KMS-11 (cell line): Measurements from ENCODE around the gene PLEKHA4.
"Not testable (repeated sequence)": the region's sequence is repeated elsewhere in the genome, so short reads cannot be mapped to it uniquely, and the experiment has no call there.

ENCODE experiments used
- H2AFZ ChIP-seq: fragments of 200-600 bp; sonication (generic); 2 replicates; pipeline ENCODE4 v1.6.1; 2016; ENCODE audit warnings: antibody characterized with exemption, mixed run types, low read depth
- H3K27ac ChIP-seq: fragments of 200-600 bp; sonication (generic); 2 replicates; pipeline ENCODE4 v1.6.1; 2016; ENCODE audit warnings: mild to moderate bottlenecking, mixed run types
- H3K27me3 ChIP-seq: fragments of 200-600 bp; sonication (generic); 2 replicates; pipeline ENCODE4 v1.6.1; 2017; ENCODE audit warnings: mild to moderate bottlenecking, low read depth, mixed run types, moderate library complexity; ENCODE audit not compliant: insufficient read depth
- H3K36me3 ChIP-seq: fragments of 200-600 bp; sonication (generic); 2 replicates; pipeline ENCODE4 v1.6.1; 2017; ENCODE audit warnings: mild to moderate bottlenecking, mixed run types; ENCODE audit not compliant: insufficient read depth
- H3K4me1 ChIP-seq: fragments of 200-600 bp; sonication (generic); 2 replicates; pipeline ENCODE4 v1.6.1; 2016; ENCODE audit warnings: mild to moderate bottlenecking, low read depth, mixed run types; ENCODE audit not compliant: poor library complexity, severe bottlenecking
- H3K4me2 ChIP-seq: fragments of 200-600 bp; sonication (generic); 2 replicates; pipeline ENCODE4 v1.7.0; 2016; ENCODE audit warnings: mild to moderate bottlenecking, mixed run types
- H3K4me3 ChIP-seq: fragments of 200-600 bp; sonication (generic); IDR thresholded peaks from 2 replicates; pipeline ENCODE4 v1.6.1; 2017; ENCODE audit warnings: low read depth, low read length, mixed read lengths; ENCODE audit not compliant: insufficient read depth
- H3K79me2 ChIP-seq: fragments of 200-600 bp; sonication (generic); 2 replicates; pipeline ENCODE4 v1.6.1; 2016; ENCODE audit warnings: low read depth, mixed run types; ENCODE audit not compliant: insufficient read depth
- H3K9ac ChIP-seq: fragments of 200-600 bp; sonication (generic); 2 replicates; pipeline ENCODE4 v1.6.1; 2016; ENCODE audit warnings: mild to moderate bottlenecking, mixed run types
- H4K20me1 ChIP-seq: fragments of 200-600 bp; sonication (generic); 2 replicates; pipeline ENCODE4 v1.6.1; 2016; ENCODE audit warnings: mild to moderate bottlenecking, mixed run types; ENCODE audit not compliant: insufficient read depth
- CTCF ChIP-seq: fragments of 200-600 bp; sonication (generic); conservative IDR thresholded peaks from 2 replicates; pipeline ENCODE4 v1.6.1; 2017; ENCODE audit warnings: low read depth, mild to moderate bottlenecking, antibody characterized with exemption, low read length, moderate library complexity, mixed read lengths

Gene PLEKHA4

DNA sequence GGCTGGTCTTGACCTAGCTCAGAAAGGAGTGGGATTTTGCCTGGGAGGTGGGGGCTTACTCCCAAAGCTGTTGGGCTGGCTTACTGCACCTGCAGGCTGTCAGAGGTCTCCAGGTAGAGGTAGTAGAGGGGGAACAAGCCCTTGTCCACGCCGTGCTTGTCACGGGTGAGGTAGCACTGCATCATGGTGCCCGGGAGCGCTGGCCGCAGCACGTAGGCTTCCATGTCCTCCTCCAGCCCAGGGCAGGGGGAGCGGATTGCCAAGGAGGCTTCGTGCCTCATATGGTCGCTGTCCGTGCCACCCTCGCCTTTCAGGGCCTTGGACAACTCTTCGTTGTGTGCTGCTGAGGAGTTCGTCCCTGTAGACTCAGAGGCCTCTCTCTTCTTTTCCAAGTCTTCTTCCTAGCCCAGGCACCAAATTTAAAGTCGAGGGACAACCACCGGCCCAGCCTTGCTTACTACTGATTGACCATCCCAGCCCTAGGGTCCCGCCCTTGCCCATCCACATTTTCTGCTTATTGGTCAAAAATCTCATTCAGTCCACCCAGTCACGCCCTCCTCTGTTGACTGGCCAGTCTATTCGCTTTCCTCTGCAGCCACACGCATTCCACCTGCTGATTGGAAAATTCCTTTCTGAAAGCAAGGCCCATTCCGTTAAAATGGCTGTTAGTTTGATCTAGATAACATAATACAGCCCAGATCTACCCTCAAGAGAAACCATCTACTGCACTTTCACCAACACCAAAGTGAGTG, 19.6 kb upstream of the PLEKHA4 start:
- Histone ChIP-seq H3K4me3 (no peak overlapping the region), H2AFZ (no peak overlapping the region), H4K20me1 (no peaks in the 10 kb centered on the region), H3K27me3 (no peaks in the 10 kb centered on the region), H3K4me2 (no peak overlapping the region), H3K79me2 (no peaks in the 10 kb centered on the region), H3K36me3 (no peaks in the 10 kb centered on the region), H3K4me1 (peaks cover 26% of the 10 kb centered on the region), H3K9ac (no peak overlapping the region), H3K27ac (no peak overlapping the region)
- TF ChIP-seq CTCF, result no peak

- Histone ChIP-seq H3K27ac (no peak overlapping the region), H3K36me3 (no peaks in the 10 kb centered on the region), H2AFZ (no peak overlapping the region), H4K20me1 (no peaks in the 10 kb centered on the region), H3K9ac (no peak overlapping the region), H3K79me2 (no peaks in the 10 kb centered on the region), H3K27me3 (no peaks in the 10 kb centered on the region), H3K4me3 (no peak overlapping the region), H3K4me1 (peaks cover 6% of the 10 kb centered on the region), H3K4me2 (no peak overlapping the region)
- TF ChIP-seq CTCF, result no peak
Observed at GRCh38 chr19:48883726-48884125, 15.3 kb upstream of the PLEKHA4 start.

DNA sequence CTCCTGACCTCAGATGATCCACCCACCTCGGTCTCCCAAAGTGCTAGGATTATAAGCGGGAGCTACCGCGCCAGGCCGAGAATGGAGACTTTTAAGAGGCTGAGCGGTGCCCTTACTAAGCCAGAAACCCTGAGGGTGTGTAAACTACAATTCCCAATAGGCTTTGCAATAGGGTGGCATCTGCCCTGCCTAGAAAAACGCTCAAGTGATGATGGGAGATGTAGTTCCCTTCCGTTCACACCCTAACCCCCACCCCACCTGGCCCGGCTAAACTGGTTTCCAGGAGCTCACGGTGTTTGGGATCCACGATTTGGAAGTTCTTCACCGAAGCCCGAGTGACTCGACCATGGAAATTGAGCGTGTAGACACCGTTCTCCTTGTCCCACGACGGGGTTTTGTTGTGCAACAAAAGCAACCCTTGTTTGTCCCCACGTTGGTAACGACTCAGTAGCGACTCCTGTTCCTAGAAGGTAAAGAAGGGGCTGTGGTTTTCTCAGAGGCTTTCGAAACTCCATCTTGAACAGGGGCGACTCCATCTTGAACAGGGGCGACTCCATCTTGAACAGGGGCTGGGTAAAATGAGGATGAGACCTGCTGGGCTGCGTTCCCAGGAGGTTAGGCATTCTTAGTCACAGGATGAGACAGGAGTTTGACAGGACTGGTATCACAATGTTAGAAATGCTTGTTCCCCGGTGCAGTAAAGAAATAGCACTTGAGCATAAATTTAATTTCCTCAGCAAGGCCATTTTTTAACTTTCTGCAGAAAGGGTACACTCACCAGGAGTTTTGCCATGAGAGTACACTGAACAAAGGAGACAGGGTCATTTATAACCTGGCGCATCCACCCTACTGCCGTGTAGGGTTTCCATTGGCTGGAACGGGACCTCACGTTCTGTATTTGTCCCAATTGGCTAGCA, 13.6 kb upstream of the PLEKHA4 start:
- Histone ChIP-seq H3K9ac (no peak overlapping the region), H3K27me3 (no peaks in the 10 kb centered on the region), H2AFZ (no peak overlapping the region), H3K4me3 (no peak overlapping the region), H4K20me1 (no peaks in the 10 kb centered on the region), H3K79me2 (no peaks in the 10 kb centered on the region), H3K4me2 (no peak overlapping the region), H3K4me1 (peaks cover 22% of the 10 kb centered on the region), H3K27ac (no peak overlapping the region), H3K36me3 (no peaks in the 10 kb centered on the region)
- TF ChIP-seq CTCF, result no peak

GRCh38 chr19:48879696-48880095, 11.3 kb upstream of the PLEKHA4 start:
- not testable (repeated sequence) for H3K27ac ChIP-seq, H3K79me2 ChIP-seq, H2AFZ ChIP-seq, H3K4me3 ChIP-seq, H3K9ac ChIP-seq, H3K4me2 ChIP-seq, H3K36me3 ChIP-seq, H3K27me3 ChIP-seq, H4K20me1 ChIP-seq
- peaks cover 39% of the 10 kb centered on the region for H3K4me1 ChIP-seq
